Stimulated activated CD8-positive, alpha-beta memory T cell treated with anti-CD3 and anti-CD28 coated beads, Interleukin-4, amount 100 ng/mL, for 48 hours (primary cell): ENCODE data around the gene TAF8.
A peak's percentile ranks its signal among the peaks of the same experiment; 100 is the strongest.
"Not testable (repeated sequence)": the region's sequence is repeated elsewhere in the genome, so short reads cannot be mapped to it uniquely, and the experiment has no call there.

Source experiments
- DNase-seq: peaks from one replicate; pipeline ENCODE4 v3.0.0-alpha.2; 2020

The TAF8 gene, protein sequence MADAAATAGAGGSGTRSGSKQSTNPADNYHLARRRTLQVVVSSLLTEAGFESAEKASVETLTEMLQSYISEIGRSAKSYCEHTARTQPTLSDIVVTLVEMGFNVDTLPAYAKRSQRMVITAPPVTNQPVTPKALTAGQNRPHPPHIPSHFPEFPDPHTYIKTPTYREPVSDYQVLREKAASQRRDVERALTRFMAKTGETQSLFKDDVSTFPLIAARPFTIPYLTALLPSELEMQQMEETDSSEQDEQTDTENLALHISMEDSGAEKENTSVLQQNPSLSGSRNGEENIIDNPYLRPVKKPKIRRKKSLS

DNA sequence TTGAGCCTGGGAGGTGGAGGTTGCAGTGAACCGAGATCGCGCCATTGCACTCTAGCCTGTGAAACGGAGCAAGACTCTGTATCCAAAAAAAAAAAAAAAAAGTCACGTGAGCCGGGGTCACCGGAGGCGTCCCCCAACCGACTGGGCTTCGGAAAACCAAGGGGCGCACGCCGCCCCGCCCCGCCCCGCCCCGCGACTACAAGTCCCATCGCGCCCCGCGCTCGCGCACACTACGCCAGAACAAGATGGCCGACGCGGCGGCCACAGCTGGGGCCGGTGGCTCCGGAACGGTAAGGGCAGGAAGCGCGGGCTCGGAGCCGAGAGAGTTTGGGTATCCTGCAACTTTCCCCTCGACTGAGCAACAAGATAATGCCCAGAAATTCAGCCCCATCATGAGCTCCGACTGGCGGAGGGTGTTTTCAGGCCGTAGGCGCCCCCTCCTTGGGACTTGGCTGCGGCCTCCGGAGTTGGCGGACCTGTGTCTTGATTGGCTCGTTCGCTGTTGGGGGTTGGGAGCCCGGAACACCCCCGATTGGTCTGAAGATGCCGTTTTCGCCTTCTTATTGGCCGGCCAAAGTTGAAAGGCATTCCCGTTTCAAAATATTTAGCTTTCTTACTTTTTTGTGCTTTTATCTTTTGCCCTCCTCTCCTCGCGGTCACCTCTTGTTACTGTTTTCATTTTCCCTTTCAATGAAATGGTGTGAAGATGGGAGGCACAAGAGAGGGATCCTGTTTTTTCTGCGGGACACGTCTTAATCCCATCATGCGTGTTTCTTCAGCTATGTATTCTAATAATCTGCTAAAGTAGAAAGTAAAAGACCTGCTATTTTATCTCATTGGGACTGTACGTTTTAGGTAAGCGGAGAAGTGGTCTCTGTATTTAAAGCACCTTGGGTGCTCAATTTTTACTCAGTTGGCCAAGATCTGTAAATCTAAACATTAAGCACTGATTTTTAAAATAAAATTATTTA lies at the start of gene TAF8:
TAF8 (plus strand) TSS at position 228 of the 971 bp plus-strand sequence; CDS start at position 246, 18 bp downstream.
- peak; percentile 92 for DNase-seq

DNA sequence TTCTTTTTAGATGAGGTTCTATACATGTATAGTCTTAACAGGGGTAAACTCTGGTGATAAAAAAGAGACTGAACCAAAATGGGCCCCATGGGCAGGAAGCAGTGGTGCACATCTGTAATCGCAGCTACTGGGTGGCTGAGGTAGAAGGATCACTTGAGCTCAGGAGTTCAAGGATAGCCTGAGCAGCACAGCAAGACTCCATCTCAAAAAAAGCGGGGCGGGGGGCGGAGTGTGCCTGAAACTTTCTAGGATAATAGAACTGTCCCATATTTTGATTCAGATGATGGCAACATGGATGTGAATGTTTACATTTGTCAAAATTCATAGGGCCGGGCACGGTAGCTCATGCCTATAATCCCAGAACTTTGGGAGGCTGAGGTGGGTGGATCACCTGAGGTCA lies 48.8 kb upstream of the TAF8 start:
- peak; percentile 24 for DNase-seq

DNA sequence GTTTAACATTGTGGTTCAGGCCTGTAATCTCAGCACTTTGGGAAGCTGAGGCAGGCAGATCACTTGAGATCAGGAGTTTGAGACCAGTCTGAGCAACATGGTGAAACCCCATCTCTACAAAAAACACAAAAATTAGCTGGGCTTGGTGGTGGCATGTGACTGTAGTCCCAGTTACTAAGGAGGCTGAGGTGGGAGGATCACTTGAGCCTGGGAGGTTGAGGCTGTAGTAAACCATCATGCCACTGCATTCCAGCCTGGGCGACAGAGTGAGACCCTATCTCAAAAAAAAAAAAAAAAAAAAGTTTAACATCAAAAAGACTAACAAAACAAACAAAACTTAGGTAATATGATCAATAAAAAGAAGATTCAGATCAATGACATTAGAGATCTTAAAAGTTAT lies 46.7 kb upstream of the TAF8 start:
- DNase-seq, result not testable (repeated sequence)

DNA sequence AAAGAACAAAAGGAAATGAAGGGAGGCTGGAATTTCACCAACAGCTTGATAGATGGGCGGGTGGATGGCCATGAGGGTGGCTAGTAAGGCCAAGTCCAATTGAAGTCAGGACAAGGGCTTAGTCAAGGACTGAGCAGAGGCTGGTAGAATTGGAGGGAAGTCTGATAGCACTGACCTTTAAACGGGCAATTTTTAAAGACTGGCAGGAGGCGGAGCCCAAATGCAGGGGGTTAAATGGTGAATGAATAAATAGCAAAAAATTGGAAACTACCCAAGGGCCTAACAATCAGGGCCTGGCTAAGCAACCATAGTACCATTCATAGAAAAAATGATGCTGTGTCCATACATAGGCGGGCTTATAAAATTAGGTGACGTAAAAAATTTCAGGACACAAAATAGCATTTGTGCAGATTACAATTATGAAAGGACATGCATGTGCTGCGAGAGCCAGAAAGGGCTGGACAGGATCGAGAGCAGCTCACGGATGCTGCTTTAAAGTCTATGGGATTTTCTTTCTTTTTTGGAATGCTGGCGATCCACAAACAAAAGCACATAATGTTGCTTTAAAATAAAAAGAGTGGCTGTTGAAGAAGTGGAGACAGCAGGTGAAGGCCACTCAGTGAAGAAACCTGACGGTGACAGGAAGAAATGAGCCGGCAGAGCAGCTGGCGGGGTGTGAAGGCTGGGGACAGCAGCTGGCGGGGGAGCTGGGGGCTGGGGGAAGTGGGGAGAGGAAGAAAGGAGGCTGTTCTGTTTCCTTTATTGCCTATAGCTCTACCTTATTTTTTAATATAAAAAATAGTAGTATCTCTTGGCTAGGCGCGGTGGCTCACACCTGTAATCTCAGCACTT lies 42.8 kb upstream of the TAF8 start:
- peak; percentile 62 for DNase-seq

DNA sequence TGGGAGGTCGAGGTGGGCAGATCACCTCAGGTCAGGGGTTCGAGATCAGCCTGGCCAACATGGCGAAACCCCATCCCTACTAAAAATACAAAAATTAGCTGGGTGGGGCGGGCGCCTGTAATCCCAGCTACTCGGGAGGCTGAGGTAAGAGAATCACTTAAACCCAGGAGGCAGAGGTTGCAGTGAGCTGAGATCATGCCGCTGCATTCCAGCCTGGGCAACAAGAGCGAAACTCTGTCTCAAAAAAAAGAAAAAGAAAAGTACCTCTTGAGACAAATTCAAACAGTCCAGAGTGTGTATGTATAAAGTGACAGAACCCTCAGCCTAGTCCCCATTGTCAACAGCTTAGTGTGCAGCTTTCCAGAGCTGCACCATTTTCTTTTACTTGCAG lies 42.2 kb upstream of the TAF8 start:
- DNase-seq, result not testable (repeated sequence)

DNA sequence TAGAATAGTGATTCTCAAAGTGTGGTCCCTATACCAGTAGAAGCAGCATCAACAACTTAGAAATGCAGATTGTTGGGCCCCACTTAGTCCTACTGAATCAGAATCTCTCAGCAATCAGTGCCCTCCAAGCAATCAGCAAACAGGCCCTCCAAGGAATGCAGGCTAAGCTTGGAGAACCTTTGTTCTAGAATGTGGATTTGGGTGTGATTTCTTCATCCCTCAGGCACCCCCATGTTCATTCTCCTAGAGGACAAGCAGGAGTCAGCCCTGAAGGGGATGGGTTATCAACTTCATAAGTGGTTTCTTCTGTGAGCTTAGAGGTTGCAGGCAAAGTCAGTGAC lies 40.5 kb upstream of the TAF8 start:
- DNase-seq, result no peak

DNA sequence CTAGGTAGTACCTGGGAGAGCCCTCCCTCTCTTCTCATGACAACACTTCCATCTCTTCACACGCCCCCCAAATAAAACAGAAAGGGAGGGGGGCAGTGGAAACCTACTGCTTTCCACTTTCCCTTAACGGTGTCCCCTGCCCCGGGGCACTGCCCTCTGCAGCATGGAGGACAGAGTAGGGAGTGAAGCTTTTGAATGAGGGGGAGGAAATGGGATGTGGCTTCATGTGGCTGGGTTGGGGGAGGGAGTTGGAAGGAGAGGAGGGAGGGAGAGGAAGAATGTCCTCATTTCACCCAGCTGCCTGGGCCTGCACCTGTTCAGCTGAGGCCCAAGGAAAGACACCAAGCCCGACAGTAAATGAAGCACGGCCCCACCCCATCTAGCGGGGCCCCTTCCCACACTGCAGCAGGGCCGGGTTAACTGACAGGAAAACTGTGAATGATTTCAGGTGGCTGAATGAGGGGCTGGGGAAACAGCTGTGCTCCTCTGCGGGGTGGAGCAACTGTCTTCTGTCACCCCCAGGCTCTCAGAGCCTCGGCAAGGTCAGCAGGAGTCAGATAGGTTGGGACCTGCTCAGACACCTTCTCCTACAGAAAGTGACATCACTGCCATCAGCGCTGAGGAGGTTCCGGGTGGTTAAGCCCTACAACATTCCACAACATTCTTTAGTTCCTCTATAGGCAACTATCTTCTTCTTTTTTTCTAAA lies 40.0 kb upstream of the TAF8 start:
- peak; percentile 49 for DNase-seq

DNA sequence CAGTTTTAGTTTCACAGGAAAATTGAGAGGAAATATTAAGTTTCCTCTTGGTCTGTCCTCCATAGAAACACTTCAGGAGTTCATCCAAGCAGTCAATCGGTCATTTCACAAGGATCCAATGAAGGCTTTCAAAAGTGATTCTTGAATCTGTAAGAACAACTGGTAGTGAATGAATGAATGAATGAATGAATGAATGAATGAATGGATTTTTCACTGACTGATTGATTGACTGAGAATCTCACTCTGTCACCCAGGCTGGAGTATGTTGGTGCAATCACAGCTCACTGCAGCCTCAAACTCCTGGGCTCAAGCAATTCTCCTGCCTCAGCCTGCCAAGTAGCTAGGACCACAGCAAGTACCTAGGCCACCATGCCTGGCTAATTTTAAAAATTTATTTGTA lies 39.4 kb upstream of the TAF8 start:
- peak; percentile 21 for DNase-seq

DNA sequence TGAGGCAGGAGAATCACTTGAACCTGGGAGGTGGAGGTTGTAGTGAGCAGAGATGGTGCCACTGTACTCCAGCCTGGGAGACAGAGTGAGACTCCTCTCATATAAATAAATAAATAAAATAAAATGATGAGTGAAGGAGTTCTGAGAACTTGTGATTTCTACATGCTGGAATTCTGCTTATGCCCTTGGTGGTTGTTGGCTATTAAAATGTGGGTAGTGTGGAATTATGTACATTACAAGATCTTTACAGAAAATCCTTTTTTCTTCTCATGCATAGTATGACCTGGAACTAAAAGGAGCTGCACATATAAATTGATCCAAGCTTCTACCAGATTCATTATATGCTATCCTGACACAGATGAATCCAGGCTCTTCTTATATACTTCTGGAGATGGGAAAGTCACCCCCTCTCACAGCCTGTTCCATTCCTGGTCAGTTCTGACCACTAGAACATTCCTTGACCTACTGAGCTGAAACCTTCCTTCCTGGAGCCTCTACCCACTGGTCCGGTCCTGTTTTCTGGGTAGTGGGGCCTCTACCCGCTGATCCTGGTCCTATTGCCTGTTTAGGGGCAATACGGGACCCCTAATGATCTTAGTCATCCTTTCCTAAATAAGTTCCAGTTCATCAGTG lies 37.7 kb upstream of the TAF8 start:
- peak; percentile 20 for DNase-seq

DNA sequence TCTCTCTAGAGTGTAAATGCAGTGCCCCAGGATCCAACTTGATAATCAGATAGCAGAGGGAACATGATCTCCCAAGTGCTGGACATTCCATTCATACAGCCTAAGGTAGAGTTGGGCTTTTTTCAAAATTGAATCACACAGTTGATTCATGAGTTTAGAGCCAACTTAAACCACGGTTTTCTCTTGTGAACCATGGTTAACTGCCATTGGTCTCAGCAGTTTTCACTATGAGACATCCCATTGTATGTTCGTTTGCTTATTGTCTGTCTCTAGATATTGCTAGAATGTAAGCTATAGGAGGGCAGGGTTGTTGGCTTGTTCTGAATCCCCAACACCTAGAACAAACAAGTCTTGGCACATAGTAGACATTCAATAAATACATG lies 37.2 kb upstream of the TAF8 start:
- no peak for DNase-seq

DNA sequence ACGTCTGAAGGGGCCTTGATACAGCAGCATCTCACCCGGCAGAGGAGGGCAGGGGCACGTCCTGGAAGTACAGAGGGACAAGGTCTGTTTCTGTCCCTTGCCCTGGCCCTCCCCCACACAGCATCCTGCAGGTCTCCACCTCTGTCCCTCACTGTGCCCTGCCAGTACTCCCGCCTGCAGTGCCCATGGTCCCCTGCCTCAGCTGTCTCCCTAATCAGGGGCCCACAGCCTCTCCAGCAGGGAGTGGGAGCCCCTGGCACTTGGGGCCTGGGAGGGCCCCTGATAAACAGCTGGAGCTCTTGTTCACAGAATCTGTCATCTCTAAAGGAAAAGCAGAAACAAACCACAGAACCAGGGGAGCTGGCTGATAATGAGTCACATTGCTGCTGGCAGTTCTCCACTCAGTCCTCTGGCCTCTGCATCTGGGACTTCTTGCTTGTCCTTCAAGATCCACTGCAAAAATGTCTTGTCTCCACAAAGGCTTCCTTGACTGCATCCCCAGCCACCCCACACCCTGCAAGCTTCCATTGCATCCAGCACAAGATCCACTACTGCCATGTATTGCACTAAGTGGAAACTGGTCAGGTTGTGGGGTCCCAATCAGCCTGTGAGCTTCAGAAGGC lies 33.2 kb upstream of the TAF8 start:
- DNase-seq, result peak; percentile 63

DNA sequence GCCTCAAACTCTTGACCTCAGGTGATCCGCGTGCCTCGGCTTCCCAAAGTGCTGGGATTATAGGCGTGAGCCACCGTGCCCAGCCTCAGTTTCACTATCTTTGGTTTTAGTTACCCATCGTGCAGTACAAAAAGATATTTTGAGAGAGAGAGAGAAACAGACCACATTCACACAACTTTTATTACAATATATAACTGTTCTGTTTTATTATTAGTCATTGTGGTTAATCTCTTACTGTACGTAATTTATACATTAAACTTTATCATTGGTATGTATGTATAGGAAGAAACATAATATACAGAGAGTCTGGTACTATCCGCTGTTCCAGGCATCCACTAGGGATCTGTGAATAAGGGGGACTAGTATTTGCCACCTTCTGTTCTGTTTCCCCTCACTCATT lies 29.4 kb upstream of the TAF8 start:
- no peak for DNase-seq

DNA sequence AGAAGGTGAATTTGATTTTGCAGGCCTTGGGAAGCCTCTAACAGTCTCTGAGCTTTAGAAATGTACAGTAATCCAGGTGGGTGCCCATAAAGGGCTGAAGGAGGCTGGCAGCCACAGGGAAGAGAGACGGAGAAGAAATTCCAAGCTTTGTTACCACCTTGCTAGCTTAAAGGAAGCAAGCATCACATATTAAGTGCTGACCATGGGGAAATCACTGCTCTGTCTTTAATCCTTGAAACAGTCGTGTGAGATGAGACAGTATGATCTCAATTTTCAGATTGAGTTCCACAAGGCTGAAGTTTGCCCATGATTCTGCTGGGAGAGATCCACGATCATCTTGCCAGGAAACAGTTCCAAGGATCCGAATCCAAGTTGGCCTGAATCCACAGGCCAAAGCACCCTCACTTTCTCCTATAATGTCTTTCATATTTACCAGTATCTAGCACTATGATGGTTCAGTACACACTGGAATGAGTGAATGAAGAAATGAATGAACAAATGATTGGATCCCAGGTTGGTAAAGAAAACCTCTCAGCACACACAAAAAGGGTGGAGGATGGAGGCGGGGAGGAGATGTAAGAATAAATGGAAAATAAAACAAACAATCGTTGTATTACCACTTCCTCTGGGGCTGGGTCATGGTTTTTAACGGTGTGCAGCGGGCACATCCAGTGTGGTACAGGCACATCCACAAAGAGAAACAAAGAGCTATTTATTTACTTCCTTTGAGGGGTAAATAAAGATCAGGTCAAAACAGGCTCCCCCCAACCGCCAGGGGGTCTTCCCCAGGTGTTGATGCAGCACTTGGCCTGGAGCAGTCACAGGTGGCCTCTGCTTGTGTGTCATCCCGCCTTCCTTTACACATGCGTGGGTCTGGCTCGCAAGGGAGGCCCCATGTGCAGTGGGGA lies 28.2 kb upstream of the TAF8 start:
- peak; percentile 77 for DNase-seq

DNA sequence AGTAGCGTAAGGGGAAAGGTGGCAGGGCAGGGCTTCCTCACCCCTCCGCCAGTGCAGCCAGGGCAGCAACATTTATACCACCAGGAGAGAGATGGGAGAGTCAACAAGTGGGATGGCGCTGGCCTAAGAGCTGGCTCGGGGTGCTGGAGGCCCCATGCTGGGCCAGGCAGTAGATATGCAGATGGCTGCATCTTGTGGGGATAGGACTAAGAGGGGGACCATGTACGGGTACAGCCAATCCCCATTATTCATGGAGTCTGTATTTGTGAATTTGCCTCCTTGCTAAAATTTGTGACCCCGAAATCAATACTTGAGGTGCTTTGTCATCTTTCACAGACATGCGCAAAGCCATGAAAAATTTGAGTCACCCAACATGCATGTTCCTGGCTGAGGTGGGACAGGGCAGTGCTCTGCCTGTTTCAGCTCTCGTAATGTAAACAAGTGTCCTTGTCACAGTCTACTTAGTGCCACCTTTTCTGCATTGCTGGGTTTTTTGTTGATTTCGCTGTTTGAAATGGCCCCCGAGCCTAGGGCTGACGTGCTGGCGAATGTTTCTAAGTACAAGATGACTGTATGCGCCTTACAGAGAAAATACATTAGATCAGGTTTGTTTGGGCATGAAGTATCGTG lies 27.5 kb upstream of the TAF8 start:
- peak; percentile 47 for DNase-seq

DNA sequence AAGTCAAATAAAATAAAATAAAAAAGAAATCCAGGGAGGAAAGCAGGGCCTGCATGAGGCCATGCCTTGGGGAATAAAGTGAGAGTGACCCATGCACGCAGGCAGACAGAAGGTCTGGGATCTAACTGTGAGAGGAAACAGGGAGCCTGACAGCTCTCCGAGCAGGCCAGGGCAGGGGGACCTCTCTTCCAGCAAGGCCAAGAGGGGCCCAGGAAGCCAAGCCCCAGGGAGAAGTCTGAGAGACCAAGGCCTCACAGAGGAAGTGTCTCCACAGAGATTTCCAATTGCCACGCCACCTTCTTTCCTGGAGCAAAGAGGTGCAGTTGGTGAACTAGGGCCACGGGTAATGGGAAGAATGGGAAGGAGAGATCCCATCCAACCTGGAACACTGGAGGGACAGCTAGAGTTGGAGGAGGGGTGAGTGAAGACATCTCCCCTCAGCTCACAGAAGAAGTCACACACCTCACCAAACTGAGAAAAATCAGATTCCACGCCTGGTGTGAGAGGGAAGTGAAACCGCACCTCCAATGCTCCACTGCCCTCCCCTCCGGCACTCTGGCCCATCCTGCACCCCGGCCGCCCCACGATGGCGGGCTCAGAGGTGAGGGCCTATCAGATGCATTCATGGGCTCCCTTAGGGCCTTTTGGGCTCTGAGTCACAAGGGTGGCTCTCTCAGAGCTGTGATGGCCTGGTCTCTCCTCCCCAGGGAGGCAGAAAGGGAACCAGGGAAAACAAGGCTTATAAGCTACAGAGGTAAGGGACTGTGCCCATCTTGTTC lies 25.1 kb upstream of the TAF8 start:
- no peak for DNase-seq

DNA sequence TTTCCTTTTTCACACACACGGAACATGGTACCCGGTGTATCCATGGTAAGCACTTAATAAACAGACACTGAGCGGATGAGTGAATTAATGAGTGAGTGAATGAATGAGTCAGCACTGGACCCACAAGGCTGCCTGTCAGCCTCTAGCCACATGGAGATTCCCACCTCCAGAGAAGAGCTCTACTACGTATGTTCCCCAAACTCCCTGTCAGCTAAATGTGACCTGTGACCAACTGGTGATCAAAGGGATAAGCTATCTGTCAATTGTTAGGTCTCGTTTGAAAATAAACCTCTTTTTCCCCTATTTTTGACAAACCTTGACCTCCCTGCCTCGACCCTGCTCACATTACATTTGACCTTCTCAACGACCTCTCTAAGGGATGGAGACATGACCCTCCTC lies 24.5 kb upstream of the TAF8 start:
- DNase-seq, result no peak

DNA sequence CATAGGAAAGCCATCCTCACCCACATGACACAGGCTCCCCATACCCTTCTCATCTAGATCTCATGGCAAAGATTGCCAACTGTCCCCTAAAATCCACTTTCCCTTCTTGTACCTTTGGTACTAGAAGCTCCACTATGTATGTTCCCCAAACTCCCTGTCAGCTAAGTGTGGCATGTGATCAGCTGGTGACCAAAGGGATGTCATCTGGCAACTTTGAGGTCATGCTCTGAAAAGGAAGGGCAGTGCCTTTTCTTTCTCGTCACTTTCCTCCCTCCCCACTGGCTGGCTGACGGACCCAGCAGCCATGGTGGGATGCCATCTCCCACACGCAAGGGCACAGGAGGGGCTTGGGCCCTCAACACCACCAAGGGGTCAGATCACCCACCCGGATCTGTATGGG lies 23.8 kb upstream of the TAF8 start:
- DNase-seq, result no peak

DNA sequence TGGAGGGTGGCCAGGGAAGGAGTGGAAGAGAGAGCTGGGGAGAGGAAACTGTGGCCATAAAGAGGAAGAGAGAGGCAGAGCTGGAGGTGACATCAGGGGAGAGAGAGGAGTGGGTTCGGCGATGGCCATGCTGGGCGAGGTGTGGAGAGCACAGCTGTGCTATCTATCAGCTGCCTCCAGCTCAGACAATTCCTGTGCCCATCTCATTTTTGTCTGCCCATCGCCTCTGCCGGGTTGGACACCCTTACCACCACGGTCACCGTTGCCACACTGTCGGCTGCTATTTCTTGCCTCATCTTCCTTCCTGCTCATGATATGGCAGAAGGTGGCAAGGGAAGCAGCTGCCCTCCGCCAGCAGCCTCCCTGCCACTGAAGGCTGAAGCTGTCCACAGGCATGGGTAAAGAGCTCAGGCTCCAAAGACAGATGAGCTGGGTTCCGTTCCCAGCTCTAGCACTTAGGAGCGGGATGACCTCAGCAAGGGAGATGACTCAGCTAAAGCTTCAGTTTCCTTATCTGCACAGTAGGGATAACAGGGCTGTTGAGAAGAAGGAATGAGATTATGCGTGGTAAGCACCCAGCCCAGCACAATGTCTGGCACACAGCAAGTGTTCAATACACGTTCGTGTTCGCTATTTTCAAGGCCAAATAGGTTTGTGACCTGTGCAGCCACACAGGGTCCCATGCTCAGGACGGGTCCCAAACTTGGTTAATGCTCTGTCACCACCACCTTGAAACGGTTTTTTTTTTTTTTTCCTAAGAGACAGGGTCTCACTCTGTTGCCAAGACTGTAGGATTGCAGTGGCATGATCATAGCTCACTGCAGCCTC lies 21.9 kb upstream of the TAF8 start:
- peak; percentile 46 for DNase-seq
